ENCODE measurements around the gene PCDHA5. TPM values are rescaled to one million over a fixed set of nuclear protein-coding genes. Genes with fewer than 3 reads are reported as not detected.

The PCDHA5 gene
- total and polyA plus RNA-seq, 2 donors (not counting 1 experiment from before 2014, with no cell fraction given): not detected

DNA sequence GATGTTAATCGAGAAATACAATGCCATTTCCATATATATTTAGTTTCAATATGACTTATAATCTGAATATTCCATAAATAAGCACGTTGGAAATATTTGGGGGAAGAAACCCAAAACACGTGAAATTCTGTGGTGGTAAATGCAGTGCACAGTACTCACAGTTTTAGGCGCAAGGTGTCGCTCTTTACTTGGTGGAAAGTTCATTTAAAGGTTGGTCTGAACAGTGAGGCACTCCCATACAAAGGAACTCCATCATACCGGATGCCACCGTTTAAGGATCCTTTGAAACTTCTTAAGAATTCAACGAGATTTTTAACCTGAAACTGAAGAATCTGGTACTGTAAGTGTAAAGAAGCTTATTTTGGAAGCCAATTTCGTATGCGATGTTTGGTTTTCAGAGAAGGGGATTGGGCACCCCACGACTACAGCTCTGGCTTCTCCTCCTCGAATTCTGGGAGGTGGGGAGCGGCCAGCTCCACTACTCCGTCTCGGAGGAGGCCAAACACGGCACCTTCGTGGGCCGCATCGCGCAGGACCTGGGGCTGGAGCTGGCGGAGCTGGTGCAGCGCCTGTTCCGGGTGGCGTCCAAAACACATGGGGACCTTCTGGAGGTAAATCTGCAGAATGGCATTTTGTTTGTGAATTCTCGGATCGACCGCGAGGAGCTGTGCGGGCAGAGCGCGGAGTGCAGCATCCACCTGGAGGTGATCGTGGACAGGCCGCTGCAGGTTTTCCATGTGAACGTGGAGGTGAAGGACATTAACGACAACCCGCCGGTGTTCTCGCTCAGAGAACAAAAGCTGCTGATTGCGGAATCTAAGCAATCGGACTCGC is 47.5 kb downstream of the PCDHA5 start, which contains the start of gene PCDHA11:
Gene PCDHA11, plus strand, starts transcription at position 237 of the 834 bp plus-strand sequence. Its CDS starts 147 bp downstream, at position 384.
- Histone ChIP-seq H3K4me2 (replicated peaks; ENCODE audit: low read depth, low read length, poor library complexity, severe bottlenecking) (no peak within 1 kb of the TSS), H3K79me2 (ENCODE audit: control insufficient read depth, insufficient read depth, low read length) (no peaks in the 10 kb centered on the region), H3K9me3 (ENCODE audit: control extremely low read depth in 1 of 3, control insufficient read depth in 2 of 3, insufficient read depth in 1 of 3, low read length in 2 of 3) (peaks cover 4 to 25% (median 6%) of the 10 kb centered on the region in 3 donors), H4K20me1 (ENCODE audit: control insufficient read depth, insufficient read depth, low read length, poor library complexity, severe bottlenecking) (no peaks in the 10 kb centered on the region), H3K4me1 (ENCODE audit: control insufficient read depth in 2 of 2, insufficient read depth in 2 of 2, low read length in 2 of 2) (no peaks in the 10 kb centered on the region), H3K9ac (ENCODE audit: low read length) (no peak within 1 kb of the TSS), H3K4me3 (ENCODE audit: control extremely low read depth in 1 of 5, extremely low read depth in 1 of 5, insufficient read depth in 1 of 5, low read depth in 2 of 5, low read length in 4 of 5) (no peak within 1 kb of the TSS), H3K27ac (ENCODE audit: low read length in 2 of 2) (no peak within 1 kb of the TSS), H2AFZ (ENCODE audit: insufficient read depth, low read depth, low read length, poor library complexity, severe bottlenecking) (no peak within 1 kb of the TSS), H3K27me3 (replicated peaks in 1 of 4; ENCODE audit: control extremely low read depth in 1 of 4, control insufficient read depth in 3 of 4, insufficient read depth in 4 of 4, low read length in 3 of 4) (peaks cover 0 to 8% (median 0%) of the 10 kb centered on the region in 4 experiments), H3K36me3 (replicated peaks in 1 of 2; ENCODE audit: control extremely low read depth in 1 of 2, control insufficient read depth in 1 of 2, extremely low read depth in 1 of 2, insufficient read depth in 2 of 2, low read length in 1 of 2) (no peaks in the 10 kb centered on the region)
- CTCF ChIA-PET: no interaction called here
- Mint-ChIP-seq H3K4me3 (no peak within 1 kb of the TSS), H3K27ac (no peak within 1 kb of the TSS), H3K9me3 (ENCODE audit: insufficient read depth) (no peaks in the 10 kb centered on the region), H3K4me1 (no peaks in the 10 kb centered on the region), H3K27me3 (peaks cover 4% of the 10 kb centered on the region)
- DNase-seq (no peak), ATAC-seq (ENCODE audit: low read depth) (no peak)
- intact Hi-C loops (cut with micrococcal nuclease): no loop called here
- POLR2A ChIA-PET: no interaction called here
- no peak for TF ChIP-seq CTCF (IDR thresholded peaks at IDR 0.05)
- WGBS (ENCODE audit: insufficient coverage): 32% methylated on average over 33 of the region's 41 CpGs

GRCh38 chr5:140869555-140869886 is 48.1 kb downstream of the PCDHA5 start:
- CTCF ChIA-PET: no interaction called here
- H3K4me1 ChIP-seq (ENCODE audit: control insufficient read depth in 2 of 2, insufficient read depth in 2 of 2, low read length in 2 of 2): no peaks in the 10 kb centered on the region
- Mint-ChIP-seq H3K27ac (no peak overlapping the region), H3K4me1 (no peaks in the 10 kb centered on the region), H3K9me3 (ENCODE audit: insufficient read depth) (no peaks in the 10 kb centered on the region), H3K27me3 (peaks cover 4% of the 10 kb centered on the region), H3K4me3 (no peak overlapping the region)
- peaks cover 4 to 25% (median 6%) of the 10 kb centered on the region in 3 donors for H3K9me3 ChIP-seq (ENCODE audit: control extremely low read depth in 1 of 3, control insufficient read depth in 2 of 3, insufficient read depth in 1 of 3, low read length in 2 of 3)
- peaks cover 0 to 8% (median 2%) of the 10 kb centered on the region in 4 experiments for H3K27me3 ChIP-seq (replicated peaks in 1 of 4; ENCODE audit: control extremely low read depth in 1 of 4, control insufficient read depth in 3 of 4, insufficient read depth in 4 of 4, low read length in 3 of 4)
- no peak overlapping the region for H3K4me2 ChIP-seq (replicated peaks; ENCODE audit: low read depth, low read length, poor library complexity, severe bottlenecking)
- H3K9ac ChIP-seq (ENCODE audit: low read length): no peak overlapping the region
- no peak for ATAC-seq (ENCODE audit: low read depth)
- H3K27ac ChIP-seq (ENCODE audit: low read length in 2 of 2): no peak overlapping the region
- H3K79me2 ChIP-seq (ENCODE audit: control insufficient read depth, insufficient read depth, low read length): no peaks in the 10 kb centered on the region
- H3K36me3 ChIP-seq (replicated peaks in 1 of 2; ENCODE audit: control extremely low read depth in 1 of 2, control insufficient read depth in 1 of 2, extremely low read depth in 1 of 2, insufficient read depth in 2 of 2, low read length in 1 of 2): no peaks in the 10 kb centered on the region
- WGBS (ENCODE audit: insufficient coverage): 56% methylated on average over 5 of the region's 5 CpGs
- H2AFZ ChIP-seq (ENCODE audit: insufficient read depth, low read depth, low read length, poor library complexity, severe bottlenecking): no peak overlapping the region
- POLR2A ChIA-PET: no interaction called here
- H3K4me3 ChIP-seq (ENCODE audit: control extremely low read depth in 1 of 5, extremely low read depth in 1 of 5, insufficient read depth in 1 of 5, low read depth in 2 of 5, low read length in 4 of 5): no peak overlapping the region
- TF ChIP-seq CTCF (IDR thresholded peaks at IDR 0.05) (no peak), EZH2 (IDR thresholded peaks at IDR 0.05; ENCODE audit: borderline replicate concordance, insufficient read depth, low read depth, low read length, poor library complexity, severe bottlenecking) (no peak)
- DNase-seq: no peak
- intact Hi-C loops (cut with micrococcal nuclease): no loop called here
- no peaks in the 10 kb centered on the region for H4K20me1 ChIP-seq (ENCODE audit: control insufficient read depth, insufficient read depth, low read length, poor library complexity, severe bottlenecking)
